Measurements from ENCODE around the gene TLR8.

The TLR8 gene

GRCh38 chrX:12895866-12896265 is 10.6 kb upstream of the TLR8 start:
- Histone ChIP-seq H3K79me2 (ENCODE audit: insufficient read depth, low read depth) (no peaks in the 10 kb centered on the region), H4K20me1 (ENCODE audit: insufficient read depth) (no peaks in the 10 kb centered on the region), H3K4me2 (peak overlapping the region; percentile 13; the same call in 1 of the 2 replicates), H3K4me3 (IDR thresholded peaks at IDR 0.05; ENCODE audit: insufficient read depth, low read depth, low read length) (no peak overlapping the region), H2AFZ (ENCODE audit: low read depth) (no peak overlapping the region), H3K27ac (no peak overlapping the region), H3K36me3 (ENCODE audit: insufficient read depth) (no peaks in the 10 kb centered on the region), H3K9ac (no peak overlapping the region), H3K27me3 (ENCODE audit: insufficient read depth, low read depth) (no peaks in the 10 kb centered on the region), H3K4me1 (ENCODE audit: low read depth, poor library complexity, severe bottlenecking) (peaks cover 50% of the 10 kb centered on the region)
- no peak for TF ChIP-seq CTCF (conservative IDR thresholded peaks at IDR 0.05; ENCODE audit: low read depth, low read length)

GRCh38 chrX:12896935-12897334 is 9.5 kb upstream of the TLR8 start:
- Histone ChIP-seq H2AFZ (ENCODE audit: low read depth) (no peak overlapping the region), H3K79me2 (ENCODE audit: insufficient read depth, low read depth) (no peaks in the 10 kb centered on the region), H3K27ac (no peak overlapping the region), H3K4me2 (no peak overlapping the region), H3K9ac (no peak overlapping the region), H3K36me3 (ENCODE audit: insufficient read depth) (no peaks in the 10 kb centered on the region), H3K27me3 (ENCODE audit: insufficient read depth, low read depth) (no peaks in the 10 kb centered on the region), H3K4me3 (IDR thresholded peaks at IDR 0.05; ENCODE audit: insufficient read depth, low read depth, low read length) (no peak overlapping the region), H3K4me1 (ENCODE audit: low read depth, poor library complexity, severe bottlenecking) (peaks cover 46% of the 10 kb centered on the region), H4K20me1 (ENCODE audit: insufficient read depth) (no peaks in the 10 kb centered on the region)
- no peak for TF ChIP-seq CTCF (conservative IDR thresholded peaks at IDR 0.05; ENCODE audit: low read depth, low read length)

- H3K9ac ChIP-seq, result no peak overlapping the region
- H4K20me1 ChIP-seq (ENCODE audit: insufficient read depth), result no peaks in the 10 kb centered on the region
- H3K4me2 ChIP-seq, result no peak overlapping the region
- H3K27ac ChIP-seq, result no peak overlapping the region
- H3K27me3 ChIP-seq (ENCODE audit: insufficient read depth, low read depth), result no peaks in the 10 kb centered on the region
- H3K79me2 ChIP-seq (ENCODE audit: insufficient read depth, low read depth), result no peaks in the 10 kb centered on the region
- H3K36me3 ChIP-seq (ENCODE audit: insufficient read depth), result no peaks in the 10 kb centered on the region
- H2AFZ ChIP-seq (ENCODE audit: low read depth), result no peak overlapping the region
- H3K4me3 ChIP-seq (IDR thresholded peaks at IDR 0.05; ENCODE audit: insufficient read depth, low read depth, low read length), result no peak overlapping the region
- peaks cover 35% of the 10 kb centered on the region for H3K4me1 ChIP-seq (ENCODE audit: low read depth, poor library complexity, severe bottlenecking)
- no peak for TF ChIP-seq CTCF (conservative IDR thresholded peaks at IDR 0.05; ENCODE audit: low read depth, low read length)
These were observed 8.3 kb upstream of the TLR8 start for GRCh38 chrX:12898073-12898472.

- no peak for TF ChIP-seq CTCF (conservative IDR thresholded peaks at IDR 0.05; ENCODE audit: low read depth, low read length)
- Histone ChIP-seq H3K4me3 (IDR thresholded peaks at IDR 0.05; ENCODE audit: insufficient read depth, low read depth, low read length) (no peak overlapping the region), H3K27ac (no peak overlapping the region), H3K79me2 (ENCODE audit: insufficient read depth, low read depth) (no peaks in the 10 kb centered on the region), H3K4me1 (ENCODE audit: low read depth, poor library complexity, severe bottlenecking) (peaks cover 20% of the 10 kb centered on the region), H3K36me3 (ENCODE audit: insufficient read depth) (no peaks in the 10 kb centered on the region), H3K9ac (no peak overlapping the region), H4K20me1 (ENCODE audit: insufficient read depth) (no peaks in the 10 kb centered on the region), H3K27me3 (ENCODE audit: insufficient read depth, low read depth) (no peaks in the 10 kb centered on the region), H2AFZ (ENCODE audit: low read depth) (no peak overlapping the region), H3K4me2 (no peak overlapping the region)
These were observed 6.9 kb upstream of the TLR8 start for GRCh38 chrX:12899506-12899905.
